ENCODE measurements around the gene ESYT2. TPM values are rescaled to one million over a fixed set of nuclear protein-coding genes. Genes with fewer than 3 reads are reported as not detected.

Gene ESYT2
- polyA plus RNA-seq, 1 of the 3 experiments (the other 2 are of a cell fraction) = 34.2 TPM

DNA sequence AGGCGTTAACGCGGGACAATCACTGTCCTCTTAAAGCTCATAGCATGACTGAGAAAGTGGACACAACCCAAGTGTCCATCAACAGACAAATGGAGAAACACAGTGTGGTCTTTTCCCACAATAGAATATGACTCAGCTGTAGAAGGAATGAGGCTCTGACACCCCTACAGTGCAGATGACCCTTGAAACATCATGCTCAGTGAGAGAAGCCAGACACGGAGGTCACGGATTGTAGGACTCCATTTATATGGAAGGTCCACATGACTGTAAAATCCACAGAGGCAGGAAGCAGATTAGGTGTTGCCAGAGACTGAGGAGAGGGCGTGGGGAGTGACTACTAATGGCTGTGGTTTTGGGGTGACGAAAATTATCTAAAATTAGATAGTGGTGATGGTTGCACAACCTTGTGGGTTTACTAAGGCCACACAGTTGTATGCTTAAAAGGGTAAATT is 118.6 kb downstream of the ESYT2 start:
- DNase-seq = no peak
- Histone ChIP-seq H3K4me3 (ENCODE audit: low read depth in 2 of 2, low read length in 1 of 2) (no peak overlapping the region), H3K4me2 (no peak overlapping the region), H3K36me3 (replicated peaks in 1 of 2; ENCODE audit: control insufficient read depth in 1 of 2, insufficient read depth in 2 of 2, low read length in 1 of 2) (no peaks in the 10 kb centered on the region), H3K9me2 (no peaks in the 10 kb centered on the region), H3K27ac (ENCODE audit: low read depth in 2 of 2, low read length in 1 of 2) (no peak overlapping the region), H3K9me3 (no peaks in the 10 kb centered on the region), H3F3A (replicated peaks; ENCODE audit: insufficient read depth) (no peaks in the 10 kb centered on the region), H2AFZ (ENCODE audit: low read depth) (no peak overlapping the region; the same call in 1 of the 2 replicates), H3K9ac (no peak overlapping the region), H3K4me1 (ENCODE audit: control insufficient read depth in 1 of 2, insufficient read depth in 2 of 2, low read depth in 1 of 2, low read length in 1 of 2) (peaks cover 0 to 6% of the 10 kb centered on the region in 2 experiments; a peak in 1 of 4 replicates), H3K79me2 (ENCODE audit: insufficient read depth) (no peaks in the 10 kb centered on the region), H3K27me3 (ENCODE audit: insufficient read depth) (no peaks in the 10 kb centered on the region), H4K20me1 (ENCODE audit: insufficient read depth) (no peaks in the 10 kb centered on the region)
- POLR2A ChIA-PET = no interaction called here
- CTCF ChIA-PET = interaction anchor here (1.2 to 1.4 kb wide), 3 partner anchors 14 to 22 kb away, joined by 3 read pairs; no protein-coding TSS in a partner anchor
- WGBS (ENCODE audit: low lambda C conversion rate) = 81% methylated on average over 7 of the region's 7 CpGs
- TF ChIP-seq TCF12 (IDR thresholded peaks at IDR 0.05) (no peak), GABPA (IDR thresholded peaks at IDR 0.05; ENCODE audit: low read depth) (no peak), NFIC (IDR thresholded peaks at IDR 0.05; ENCODE audit: borderline replicate concordance) (no peak), POLR2AphosphoS5 (IDR thresholded peaks at IDR 0.05; ENCODE audit: low read depth, low read length) (no peak), USF2 (IDR thresholded peaks at IDR 0.05; ENCODE audit: borderline replicate concordance, low read depth, low read length) (no peak), GATA2 (CRISPR knock-in tag; IDR thresholded peaks at IDR 0.05) (no peak), PBX3 (IDR thresholded peaks at IDR 0.05) (no peak)

DNA sequence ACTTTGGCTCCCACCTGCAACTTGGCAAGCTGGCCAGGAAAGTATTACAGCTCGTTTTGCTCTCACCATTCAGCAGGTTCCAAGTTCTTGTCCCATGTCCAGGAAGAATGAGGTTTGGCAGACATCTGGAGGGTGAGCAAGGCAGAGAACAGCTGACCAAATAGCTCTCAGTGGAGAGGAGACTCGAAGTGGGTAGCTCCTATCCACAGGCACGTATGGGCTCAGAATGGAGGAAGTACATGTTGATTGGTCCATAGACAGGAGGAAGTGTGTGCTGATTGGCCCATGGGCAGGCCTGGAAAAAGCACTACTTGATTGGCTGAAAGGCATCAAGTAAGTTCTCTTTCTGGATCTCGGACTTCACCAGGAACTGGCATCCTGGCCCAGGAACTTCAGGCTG is 121.7 kb downstream of the ESYT2 start:
- H2AFZ ChIP-seq (ENCODE audit: low read depth) = no peak overlapping the region
- no peaks in the 10 kb centered on the region for H3K9me3 ChIP-seq
- ChIA-PET POLR2A (interaction anchor here (0.6 kb wide), 1 partner anchor 64 kb away, joined by 4 read pairs; no protein-coding TSS in a partner anchor), CTCF (interaction anchor here (1.5 to 3.7 kb wide), 3 partner anchors 11 to 269 kb away, joined by 4 to 31 read pairs (median 6); no protein-coding TSS in a partner anchor)
- DNase-seq = no peak
- H3K4me2 ChIP-seq = no peak overlapping the region
- no peak overlapping the region for H3K27ac ChIP-seq (ENCODE audit: low read depth in 2 of 2, low read length in 1 of 2)
- H4K20me1 ChIP-seq (ENCODE audit: insufficient read depth) = no peaks in the 10 kb centered on the region
- peaks cover 8 to 23% of the 10 kb centered on the region in 2 experiments; a peak in 3 of 4 replicates for H3K4me1 ChIP-seq (ENCODE audit: control insufficient read depth in 1 of 2, insufficient read depth in 2 of 2, low read depth in 1 of 2, low read length in 1 of 2)
- no peaks in the 10 kb centered on the region for H3F3A ChIP-seq (replicated peaks; ENCODE audit: insufficient read depth)
- H3K4me3 ChIP-seq (ENCODE audit: low read depth in 2 of 2, low read length in 1 of 2) = no peak overlapping the region
- TF ChIP-seq FOSL2 (IDR thresholded peaks at IDR 0.05; ENCODE audit: borderline replicate concordance, low read depth) (no peak), FOXM1 (IDR thresholded peaks at IDR 0.05; ENCODE audit: low read depth) (no peak), TCF12 (IDR thresholded peaks at IDR 0.05) (no peak), SIN3A (IDR thresholded peaks at IDR 0.05; ENCODE audit: borderline replicate concordance, low read depth, low read length) (no peak), NFIC (IDR thresholded peaks at IDR 0.05; ENCODE audit: borderline replicate concordance) (no peak), USF2 (IDR thresholded peaks at IDR 0.05; ENCODE audit: borderline replicate concordance, low read depth, low read length) (no peak), YY1 (IDR thresholded peaks at IDR 0.05; ENCODE audit: low read depth) (no peak), EP300 (IDR thresholded peaks at IDR 0.05; ENCODE audit: borderline replicate concordance in 1 of 2, low read depth in 1 of 2, low read length in 1 of 2) (no peak), GATA2 (CRISPR knock-in tag; IDR thresholded peaks at IDR 0.05) (no peak), CHD2 (IDR thresholded peaks at IDR 0.05; ENCODE audit: low read length, partially characterized antibody) (no peak)
- peaks cover 25% of the 10 kb centered on the region for H3K79me2 ChIP-seq (ENCODE audit: insufficient read depth)
- no peaks in the 10 kb centered on the region for H3K27me3 ChIP-seq (ENCODE audit: insufficient read depth)
- H3K36me3 ChIP-seq (replicated peaks in 1 of 2; ENCODE audit: control insufficient read depth in 1 of 2, insufficient read depth in 2 of 2, low read length in 1 of 2) = no peaks in the 10 kb centered on the region
- WGBS (ENCODE audit: low lambda C conversion rate) = 55% methylated on average over 4 of the region's 4 CpGs
- H3K9ac ChIP-seq = no peak overlapping the region
- no peaks in the 10 kb centered on the region for H3K9me2 ChIP-seq

Data from SK-N-SH (cell line).